Upper lobe of left lung (tissue), 4 donors: ENCODE measurements around the gene KMT5B.

Experiments
- CTCF ChIP-seq, 6 experiments: fragments of 450-650 bp in 4 of 6; fragments of 200-600 bp in 2 of 6; sonication (generic) in 2 of 6; IDR thresholded peaks; one replicate each; pipeline ENCODE4 v1.5.1; 2016 to 2019; ENCODE audit warnings: antibody characterized with exemption in 6 of 6
- EP300 ChIP-seq, 4 donors: sonication (generic); formaldehyde crosslinking; IDR thresholded peaks; one replicate each; pipeline ENCODE4 v1.5.1; 2017; ENCODE audit warnings: antibody characterized with exemption in 4 of 4, control low read depth in 2 of 4
- POLR2A ChIP-seq, 4 donors: fragments of 450-650 bp; IDR thresholded peaks; one replicate each; pipeline ENCODE4 v1.5.1; 2016 to 2017; ENCODE audit warnings: antibody characterized with exemption in 4 of 4, mild to moderate bottlenecking in 2 of 4
- POLR2AphosphoS5 ChIP-seq, 2 donors: sonication (generic); formaldehyde crosslinking; IDR thresholded peaks; one replicate each; pipeline ENCODE4 v1.5.1; 2017; ENCODE audit warnings: antibody characterized with exemption in 2 of 2

- peak; percentile 74 to 83 (median 78) for TF ChIP-seq CTCF (IDR thresholded peaks at IDR 0.05)
- TF ChIP-seq POLR2AphosphoS5 (IDR thresholded peaks at IDR 0.05): no peak
- TF ChIP-seq POLR2A (IDR thresholded peaks at IDR 0.05): no peak
- no peak for TF ChIP-seq EP300 (IDR thresholded peaks at IDR 0.05)
Observed at GRCh38 chr11:68206211-68206610, 6.9 kb downstream of the KMT5B start.
